GM12878 (cell line): ENCODE measurements around the gene METAP1. TPM values are rescaled to one million over a fixed set of nuclear protein-coding genes. Genes with fewer than 3 reads are reported as not detected.

Experiments
- ATAC-seq: fragments of 200-7000 bp; cut with Tn5 transposase; 3 replicates; pipeline ENCODE4 v1.9.1; 2020; ENCODE audit warnings: mild to moderate bottlenecking, moderate library complexity
- BruUV-seq: library from RNA; stranded (reverse); fragments of 400-500 nt; replicated peaks from 2 replicates; lab custom pipeline; 2021; lab: Mats Ljungman, UMichigan
- CTCF ChIA-PET: fragments of 300-600 bp; sonication (Branson Sonifier 250); formaldehyde crosslinking; extraction: SDS; loops from one replicate; lab custom pipeline; 2021; ENCODE audit warnings: inconsistent platforms; lab: Yijun Ruan, JAX
- POLR2A ChIA-PET: fragments of 350-600 bp; formaldehyde crosslinking; extraction: SDS; loops from one replicate; lab custom pipeline; 2021; ENCODE audit warnings: inconsistent platforms; lab: Charles Lee
- RAD21 ChIA-PET: fragments of 300-600 bp; sonication (Branson Sonifier 250); formaldehyde crosslinking; loops from one replicate; lab custom pipeline; 2023; ENCODE audit warnings: antibody characterized with exemption; ENCODE audit not compliant: unreplicated experiment; lab: Charles Lee
- SMC1A ChIA-PET: fragments of 300-600 bp; sonication (Branson Sonifier 250); formaldehyde crosslinking; loops from one replicate; lab custom pipeline; 2023; ENCODE audit not compliant: unreplicated experiment, uncharacterized antibody; lab: Charles Lee
- DNase-seq: peaks from one replicate; pipeline ENCODE4 v3.0.0-alpha.2; 2011; ENCODE audit warnings: low read depth, low spot score
- FAIRE-seq: peaks from 3 replicates; lab custom pipeline; 2011; peaks lifted over from hg19 to GRCh38; lab: Jason Lieb, UNC
- H2AFZ ChIP-seq: 2 replicates; pipeline ENCODE4 v1.6.0; 2011; ENCODE audit warnings: low read depth, low read length, control low read depth; ENCODE audit not compliant: control insufficient read depth
- H3K27ac ChIP-seq: 2 replicates; pipeline ENCODE4 v1.5.1; 2011; ENCODE audit warnings: control low read depth; ENCODE audit not compliant: control insufficient read depth, insufficient read depth
- H3K27me3 ChIP-seq, 2 experiments: replicated peaks in 1 of 2; 2 replicates each; pipeline versions ENCODE4 v1.6.0 to v1.6.1; 2011; ENCODE audit warnings: low read length in 1 of 2; ENCODE audit not compliant: control insufficient read depth in 2 of 2, insufficient read depth in 2 of 2
- H3K36me3 ChIP-seq, 2 experiments: 2 replicates each; pipeline ENCODE4 v1.5.1; 2011; ENCODE audit warnings: low read length in 1 of 2; ENCODE audit not compliant: control insufficient read depth in 2 of 2, insufficient read depth in 2 of 2
- H3K4me1 ChIP-seq: 2 replicates; pipeline ENCODE4 v1.6.1; 2011; ENCODE audit warnings: mild to moderate bottlenecking, low read length, moderate library complexity, mixed read lengths; ENCODE audit not compliant: control insufficient read depth, insufficient read depth
- H3K4me2 ChIP-seq: 2 replicates; pipeline ENCODE4 v1.6.0; 2011; ENCODE audit warnings: control low read depth; ENCODE audit not compliant: control insufficient read depth, insufficient read depth
- H3K4me3 ChIP-seq: fragments of 200-600 bp; sonication (generic); 2 replicates; pipeline ENCODE4 v1.5.1; 2016
- H3K79me2 ChIP-seq: 2 replicates; pipeline ENCODE4 v1.6.0; 2011; ENCODE audit warnings: low read length; ENCODE audit not compliant: control insufficient read depth, insufficient read depth
- H3K9ac ChIP-seq: 2 replicates; pipeline ENCODE4 v1.8.0; 2011; ENCODE audit warnings: low read length, control low read depth, mixed read lengths; ENCODE audit not compliant: control insufficient read depth, insufficient read depth
- H3K9me3 ChIP-seq: replicated peaks from 3 replicates; pipeline ENCODE4 v1.5.1; 2011; ENCODE audit warnings: mild to moderate bottlenecking, low read length; ENCODE audit not compliant: control insufficient read depth, insufficient read depth
- H4K20me1 ChIP-seq: 2 replicates; pipeline ENCODE4 v1.6.0; 2011; ENCODE audit not compliant: control insufficient read depth, insufficient read depth
- BHLHE40 ChIP-seq, 2 experiments: fragments of 450-650 bp in 1 of 2; IDR thresholded peaks; 2 replicates each; pipeline ENCODE4 v1.6.1; 2011 to 2017; ENCODE audit warnings: low read depth in 2 of 2, borderline replicate concordance in 1 of 2, improper control_type of control experiment in 1 of 2, low read length in 1 of 2, mild to moderate bottlenecking in 1 of 2
- CHD2 ChIP-seq: IDR thresholded peaks from 2 replicates; pipeline ENCODE4 v1.6.1; 2011; ENCODE audit warnings: low read depth, low read length, improper control_type of control experiment, borderline replicate concordance
- EP300 ChIP-seq, 2 experiments: fragments of 150-350 bp in 1 of 2; IDR thresholded peaks; 2 replicates each; pipeline ENCODE4 v1.6.1; 2011 to 2012; ENCODE audit warnings: low read depth in 2 of 2, low read length in 2 of 2, borderline replicate concordance in 1 of 2, improper control_type of control experiment in 1 of 2, inconsistent platforms in 1 of 2; ENCODE audit not compliant: control insufficient read depth in 1 of 2
- ESRRA ChIP-seq: IDR thresholded peaks from 2 replicates; pipeline ENCODE4 v1.6.1; 2012; ENCODE audit warnings: mild to moderate bottlenecking, low read length, improper control_type of control experiment
- FOXK2 ChIP-seq: fragments of 450-650 bp; IDR thresholded peaks from 2 replicates; pipeline ENCODE4 v1.6.1; 2017; ENCODE audit warnings: mild to moderate bottlenecking, moderate library complexity
- IKZF2 ChIP-seq, 2 experiments: fragments of 450-650 bp; IDR thresholded peaks; 2 replicates each; pipeline ENCODE4 v1.6.1; 2017; ENCODE audit warnings: mild to moderate bottlenecking in 2 of 2, moderate library complexity in 2 of 2
- NFYA ChIP-seq: IDR thresholded peaks from 2 replicates; pipeline ENCODE4 v1.6.1; 2011; ENCODE audit warnings: low read depth, mild to moderate bottlenecking, low read length, improper control_type of control experiment, borderline replicate concordance
- NR2C2 ChIP-seq: IDR thresholded peaks from 2 replicates; pipeline ENCODE4 v1.6.1; 2011; ENCODE audit warnings: borderline replicate concordance, low read depth; ENCODE audit not compliant: control insufficient read depth, insufficient read length
- NRF1 ChIP-seq: conservative IDR thresholded peaks from 2 replicates; pipeline ENCODE4 v1.6.1; 2011; ENCODE audit warnings: mild to moderate bottlenecking, low read depth, low read length, improper control_type of control experiment
- PAX8 ChIP-seq: fragments of 450-650 bp; IDR thresholded peaks from 2 replicates; pipeline ENCODE4 v1.6.1; 2017; ENCODE audit warnings: mild to moderate bottlenecking, moderate library complexity
- PKNOX1 ChIP-seq: fragments of 450-650 bp; IDR thresholded peaks from 2 replicates; pipeline ENCODE4 v1.6.1; 2016; ENCODE audit warnings: mild to moderate bottlenecking
- RAD21 ChIP-seq: IDR thresholded peaks from 2 replicates; pipeline ENCODE4 v1.6.1; 2011; ENCODE audit warnings: mild to moderate bottlenecking, low read depth, low read length, moderate library complexity; ENCODE audit not compliant: insufficient read depth
- RFX5 ChIP-seq: IDR thresholded peaks from 2 replicates; pipeline ENCODE4 v1.6.1; 2011; ENCODE audit warnings: low read depth, low read length, improper control_type of control experiment
- SMAD5 ChIP-seq: IDR thresholded peaks from 2 replicates; pipeline ENCODE4 v1.6.1; 2016; ENCODE audit warnings: antibody characterized with exemption, low read depth
- SREBF1 ChIP-seq: IDR thresholded peaks from 2 replicates; pipeline ENCODE4 v1.6.1; 2012; ENCODE audit warnings: mild to moderate bottlenecking, low read length
- SREBF2 ChIP-seq: IDR thresholded peaks from 2 replicates; pipeline ENCODE4 v1.6.1; 2012; ENCODE audit warnings: mild to moderate bottlenecking, low read length
- STAT1 ChIP-seq: fragments of 450-650 bp; conservative IDR thresholded peaks from 2 replicates; pipeline ENCODE4 v1.6.1; 2014; ENCODE audit warnings: antibody characterized with exemption, mild to moderate bottlenecking
- TCF12 ChIP-seq: IDR thresholded peaks from 2 replicates; pipeline ENCODE4 v1.6.1; 2011; ENCODE audit warnings: low read depth, mild to moderate bottlenecking, low read length
- ZBTB4 ChIP-seq: fragments of 450-650 bp; formaldehyde crosslinking; IDR thresholded peaks from 2 replicates; pipeline ENCODE4 v1.4.0; 2022; ENCODE audit warnings: mild to moderate bottlenecking, moderate library complexity
- WGBS: methylation state at CpG from one replicate; pipeline ENCODE4 v1.1.6; 2016; ENCODE audit warnings: low lambda C conversion rate; ENCODE audit not compliant: insufficient replicate concordance, insufficient coverage; ENCODE audit errors: missing lambda C conversion rate; 5-methylcytosine and 5-hydroxymethylcytosine counted together
- in situ Hi-C: fragments of 300-500 bp; cut with MboI; formaldehyde crosslinking; loops from 9 replicates; pipeline ENCODE4 v1.14.3; 2018; ENCODE audit warnings: mixed read lengths
- intact Hi-C: fragments of 100-400 bp; cut with micrococcal nuclease; formaldehyde crosslinking; loops from one replicate; pipeline ENCODE4 v1.14.2; 2022; ENCODE audit not compliant: unreplicated experiment
- polyA plus RNA-seq, 11 experiments: library from polyadenylated mRNA; depleted of rRNA in 4 of 11; unstranded in 6 of 11; stranded (reverse) in 5 of 11; fragments of >200 nt; fragmentation: Nextera tagmentation in 4 of 11; fragmentation: Illumina TruSeq in 1 of 11; extraction: Ambion mirVana in 4 of 11; extraction: Trizol in 1 of 11; gene quantifications; 1 replicate in 1 of 11; 2 replicates in 10 of 11; pipeline versions ENCODE4 v1.2.1 to v1.2.3, GENCODE V29; 2011 to 2016; ENCODE audit warnings: inconsistent platforms in 2 of 11, missing spikeins in 2 of 11, low read depth in 1 of 11
- total RNA-seq, 4 experiments: library from RNA; depleted of rRNA in 3 of 4; stranded (reverse); fragments of >200 nt in 3 of 4; fragmentation: Illumina TruSeq in 1 of 4; extraction: Trizol in 1 of 4; gene quantifications; 2 replicates each; pipeline versions ENCODE4 v1.2.1 to v1.2.3, GENCODE V29; 2013 to 2021

Gene METAP1
- total and polyA plus RNA-seq, 10 of the 15 experiments (the other 5 are each of a cell fraction or from before 2014, with no cell fraction given): 22.7 to 71.4 (median 45.1) TPM

- no peak overlapping the region for H3K27ac ChIP-seq
- ChIA-PET SMC1A (interaction anchor here (1.0 to 1.2 kb wide), 3 partner anchors 10 to 759 kb away, joined by 3 read pairs; no protein-coding TSS in a partner anchor), CTCF (no interaction called here), POLR2A (no interaction called here), RAD21 (interaction anchor here (1.2 kb wide), 1 partner anchor 13 kb away, joined by 4 read pairs; the partner anchor contains the start of gene ADH5)
- H3K9ac ChIP-seq: no peak overlapping the region
- H3K36me3 ChIP-seq: no peaks in the 10 kb centered on the region
- no peak for FAIRE-seq
- no peaks in the 10 kb centered on the region for H3K27me3 ChIP-seq
- DNase-seq: no peak
- H3K79me2 ChIP-seq: no peaks in the 10 kb centered on the region
- ATAC-seq: no peak
- no peak overlapping the region for H2AFZ ChIP-seq
- no peak overlapping the region for H3K4me3 ChIP-seq
- H4K20me1 ChIP-seq: no peaks in the 10 kb centered on the region
- no peaks in the 10 kb centered on the region for H3K9me3 ChIP-seq
- no peak for TF ChIP-seq RFX5
- no peak for TF ChIP-seq SREBF1
- TF ChIP-seq NFYA: no peak
- TF ChIP-seq NRF1: no peak
- TF ChIP-seq EP300 (IDR thresholded peaks at IDR 0.05; ENCODE audit: borderline replicate concordance in 1 of 2, control insufficient read depth in 1 of 2, low read depth in 2 of 2, low read length in 2 of 2): no peak
- TF ChIP-seq SMAD5: no peak
- no peak for TF ChIP-seq PKNOX1
- no peak for TF ChIP-seq FOXK2
- TF ChIP-seq NR2C2: no peak
- TF ChIP-seq RAD21: no peak
- TF ChIP-seq CHD2: no peak
- TF ChIP-seq BHLHE40 (IDR thresholded peaks at IDR 0.05; ENCODE audit: borderline replicate concordance in 1 of 2, low read depth in 2 of 2, low read length in 1 of 2): no peak
- TF ChIP-seq PAX8: no peak
- TF ChIP-seq IKZF2 (IDR thresholded peaks at IDR 0.05): no peak
- no peak for TF ChIP-seq TCF12
- no peak for TF ChIP-seq SREBF2
- no peak for TF ChIP-seq STAT1
- no peak for TF ChIP-seq ESRRA
- TF ChIP-seq ZBTB4 (CRISPR knock-in tag): no peak
- in situ Hi-C loops: no loop called here
- intact Hi-C loops: no loop called here
- BruUV-seq: no TSS peak
- WGBS: 0% methylated on average over 1 of the region's 1 CpG
- no peak overlapping the region for H3K4me2 ChIP-seq
- H3K4me1 ChIP-seq: no peaks in the 10 kb centered on the region
These were observed 105.4 kb downstream of the METAP1 start for GRCh38 chr4:99100876-99101275.
